Measurements from ENCODE around the gene CLEC3B.
"Not testable (repeated sequence)": the region's sequence is repeated elsewhere in the genome, so short reads cannot be mapped to it uniquely, and the experiment has no call there.

The CLEC3B gene

GRCh38 chr3:45051685-45052084 lies 25.6 kb downstream of the CLEC3B start:
- H3K27me3 ChIP-seq (ENCODE audit: insufficient read depth, poor library complexity, severe bottlenecking): no peaks in the 10 kb centered on the region
- H3K27ac ChIP-seq (replicated peaks): no peak overlapping the region
- DNase-seq (ENCODE audit: low read depth in 1 of 2, low spot score in 1 of 2): no peak
- no peak overlapping the region for H3K4me3 ChIP-seq (replicated peaks; ENCODE audit: insufficient read depth, low read length)
- TF ChIP-seq POLR2AphosphoS5 (IDR thresholded peaks at IDR 0.05; ENCODE audit: low read depth) (no peak), SPI1 (IDR thresholded peaks at IDR 0.05; ENCODE audit: borderline replicate concordance, low read depth) (no peak)

- DNase-seq (ENCODE audit: low read depth in 1 of 2, low spot score in 1 of 2); H3K4me3 ChIP-seq (replicated peaks; ENCODE audit: insufficient read depth, low read length); H3K27me3 ChIP-seq (ENCODE audit: insufficient read depth, poor library complexity, severe bottlenecking): not testable (repeated sequence)
- peak overlapping the region; percentile 33 for H3K27ac ChIP-seq (replicated peaks)
These were observed 27.7 kb downstream of the CLEC3B start for GRCh38 chr3:45053805-45054195.

- Histone ChIP-seq H3K4me3 (replicated peaks; ENCODE audit: insufficient read depth, low read length) (no peak overlapping the region), H3K27ac (replicated peaks) (peak overlapping the region; percentile 34), H3K27me3 (ENCODE audit: insufficient read depth, poor library complexity, severe bottlenecking) (no peaks in the 10 kb centered on the region)
These were observed 28.2 kb downstream of the CLEC3B start for GRCh38 chr3:45054196-45054857.

GRCh38 chr3:45055032-45055410 lies 28.9 kb downstream of the CLEC3B start:
- Histone ChIP-seq H3K27ac (replicated peaks) (peak overlapping the region; percentile 34), H3K27me3 (ENCODE audit: insufficient read depth, poor library complexity, severe bottlenecking) (no peaks in the 10 kb centered on the region), H3K4me3 (replicated peaks; ENCODE audit: insufficient read depth, low read length) (no peak overlapping the region)
- TF ChIP-seq SPI1 (IDR thresholded peaks at IDR 0.05; ENCODE audit: borderline replicate concordance, low read depth): peak; percentile 57; the same call in 1 of the 2 replicates
- TF ChIP-seq POLR2AphosphoS5 (IDR thresholded peaks at IDR 0.05; ENCODE audit: low read depth): no peak
- peak; percentile 34 to 85 for DNase-seq (ENCODE audit: low read depth in 1 of 2, low spot score in 1 of 2)

More at GRCh38 chr3:45054196-45054857, 28.2 kb downstream of the CLEC3B start:
- TF ChIP-seq REST (IDR thresholded peaks at IDR 0.05; ENCODE audit: insufficient replicate concordance, low read depth) (no peak), GABPA (IDR thresholded peaks at IDR 0.05; ENCODE audit: low read depth) (no peak), SPI1 (IDR thresholded peaks at IDR 0.05; ENCODE audit: borderline replicate concordance, low read depth) (no peak), POLR2AphosphoS5 (IDR thresholded peaks at IDR 0.05; ENCODE audit: low read depth) (no peak), CTCF (IDR thresholded peaks at IDR 0.05; ENCODE audit: insufficient read depth, low read length) (no peak)
- DNase-seq (ENCODE audit: low read depth in 1 of 2, low spot score in 1 of 2): peak; percentile 72 to 77

- no peaks in the 10 kb centered on the region for H3K27me3 ChIP-seq (ENCODE audit: insufficient read depth, poor library complexity, severe bottlenecking)
- H3K27ac ChIP-seq (replicated peaks): peak overlapping the region; percentile 30
- H3K4me3 ChIP-seq (replicated peaks; ENCODE audit: insufficient read depth, low read length): no peak overlapping the region
- TF ChIP-seq CTCF (IDR thresholded peaks at IDR 0.05; ENCODE audit: insufficient read depth, low read length): no peak
- DNase-seq (ENCODE audit: low read depth in 1 of 2, low spot score in 1 of 2): peak in 1 of 2 experiments; percentile 39
These were observed 29.5 kb downstream of the CLEC3B start for GRCh38 chr3:45055411-45056143.

- H3K4me3 ChIP-seq (replicated peaks; ENCODE audit: insufficient read depth, low read length): no peak overlapping the region
- DNase-seq (ENCODE audit: low read depth in 1 of 2, low spot score in 1 of 2): no peak
- H3K27me3 ChIP-seq (ENCODE audit: insufficient read depth, poor library complexity, severe bottlenecking): no peaks in the 10 kb centered on the region
- no peak overlapping the region for H3K27ac ChIP-seq (replicated peaks)
- TF ChIP-seq CTCF (IDR thresholded peaks at IDR 0.05; ENCODE audit: insufficient read depth, low read length) (no peak), SPI1 (IDR thresholded peaks at IDR 0.05; ENCODE audit: borderline replicate concordance, low read depth) (no peak), REST (IDR thresholded peaks at IDR 0.05; ENCODE audit: insufficient replicate concordance, low read depth) (no peak), GABPA (IDR thresholded peaks at IDR 0.05; ENCODE audit: low read depth) (no peak), POLR2AphosphoS5 (IDR thresholded peaks at IDR 0.05; ENCODE audit: low read depth) (no peak)
These were observed 30.7 kb downstream of the CLEC3B start for GRCh38 chr3:45056608-45057301.
